ENCODE data around the gene OR1F1. TPM values are rescaled to one million over a fixed set of nuclear protein-coding genes. Genes with fewer than 3 reads are reported as not detected.

Gene OR1F1
- total RNA-seq, 1 donor from 2014 or later: not detected

- H3K27ac ChIP-seq: no peak overlapping the region
- H3K4me3 ChIP-seq: no peak overlapping the region
- no peak for TF ChIP-seq CTCF (IDR thresholded peaks at IDR 0.05)
- H3K9me3 ChIP-seq: no peaks in the 10 kb centered on the region
- peaks cover 0 to 15% of the 10 kb centered on the region in 2 donors for H3K4me1 ChIP-seq
- intact Hi-C loops (cut with DNase I): no loop called here
- H3K36me3 ChIP-seq: no peaks in the 10 kb centered on the region
- no peak for DNase-seq (ENCODE audit: low spot score in 2 of 2)
- no peaks in the 10 kb centered on the region for H3K27me3 ChIP-seq
Observed at GRCh38 chr16:3148256-3149192, 39.5 kb upstream of the OR1F1 start.

GRCh38 chr16:3149193-3149530 is 38.8 kb upstream of the OR1F1 start:
- intact Hi-C loops (cut with DNase I): no loop called here
- no peak for TF ChIP-seq CTCF (IDR thresholded peaks at IDR 0.05)
- H3K36me3 ChIP-seq: no peaks in the 10 kb centered on the region
- H3K27ac ChIP-seq: peak overlapping the region in 1 of 2 donors; percentile 86
- peaks cover 0 to 15% of the 10 kb centered on the region in 2 donors for H3K4me1 ChIP-seq
- H3K4me3 ChIP-seq: peak overlapping the region in 1 of 2 donors; percentile 76
- no peak for DNase-seq (ENCODE audit: low spot score in 2 of 2)
- H3K9me3 ChIP-seq: no peaks in the 10 kb centered on the region
- no peaks in the 10 kb centered on the region for H3K27me3 ChIP-seq

- Histone ChIP-seq H3K27ac (peak overlapping the region; percentile 79 to 86), H3K9me3 (no peaks in the 10 kb centered on the region), H3K36me3 (no peaks in the 10 kb centered on the region), H3K27me3 (no peaks in the 10 kb centered on the region), H3K4me3 (peak overlapping the region; percentile 76), H3K4me1 (peaks cover 0 to 15% of the 10 kb centered on the region in 2 donors)
- intact Hi-C loops (cut with DNase I): loop anchor here (1.0 to 10.0 kb wide), 6 partner anchors 9 to 615 kb away; partner anchors contain the start of genes CEMP1, PDPK1 and ZNF263
- peak in 2 of 3 experiments; percentile 40 to 44 for TF ChIP-seq CTCF (IDR thresholded peaks at IDR 0.05)
- peak in 1 of 2 donors; percentile 79 for DNase-seq (ENCODE audit: low spot score in 2 of 2)
Observed at GRCh38 chr16:3149630-3150345, 38.2 kb upstream of the OR1F1 start.

GRCh38 chr16:3150346-3151218 is 37.4 kb upstream of the OR1F1 start:
- H3K4me3 ChIP-seq: peak overlapping the region; percentile 76
- peak; percentile 89 to 98 for DNase-seq (ENCODE audit: low spot score in 2 of 2)
- no peaks in the 10 kb centered on the region for H3K27me3 ChIP-seq
- intact Hi-C loops (cut with DNase I): loop anchor here (1.0 to 10.0 kb wide), 6 partner anchors 8 to 616 kb away; partner anchors contain the start of genes CEMP1, PDPK1 and ZNF263
- peaks cover 0 to 15% of the 10 kb centered on the region in 2 donors for H3K4me1 ChIP-seq
- H3K27ac ChIP-seq: peak overlapping the region; percentile 82 to 86
- H3K9me3 ChIP-seq: no peaks in the 10 kb centered on the region
- no peaks in the 10 kb centered on the region for H3K36me3 ChIP-seq
- TF ChIP-seq CTCF (IDR thresholded peaks at IDR 0.05): no peak

GRCh38 chr16:3152027-3152276 is 36.1 kb upstream of the OR1F1 start:
- Histone ChIP-seq H3K9me3 (no peaks in the 10 kb centered on the region), H3K4me1 (peaks cover 0 to 15% of the 10 kb centered on the region in 2 donors), H3K36me3 (no peaks in the 10 kb centered on the region), H3K4me3 (peak overlapping the region in 1 of 2 donors; percentile 76), H3K27me3 (no peaks in the 10 kb centered on the region), H3K27ac (peak overlapping the region; percentile 0 to 48)
- DNase-seq (ENCODE audit: low spot score in 2 of 2): no peak
- TF ChIP-seq CTCF (IDR thresholded peaks at IDR 0.05): no peak
- intact Hi-C loops (cut with DNase I): loop anchor here (5.0 to 10.0 kb wide), 3 partner anchors 247 to 617 kb away; partner anchors contain the start of genes CEMP1 and PDPK1

Measured in ascending aorta (tissue), 2 donors.